Midbrain (tissue), 1 donor: ENCODE data around the gene FBXL2.
"Not testable (repeated sequence)": the region's sequence is repeated elsewhere in the genome, so short reads cannot be mapped to it uniquely, and the experiment has no call there.

Source experiments
- DNase-seq: peaks from one replicate; lab custom pipeline; 2025; lab: John Stamatoyannopoulos, UW

FBXL2 gene

GRCh38 chr3:33429306-33429705 lies 152.1 kb downstream of the FBXL2 start:
- DNase-seq: not testable (repeated sequence)

GRCh38 chr3:33430061-33430460 lies 152.8 kb downstream of the FBXL2 start:
- DNase-seq: no peak

- no peak for DNase-seq
These were observed 153.3 kb downstream of the FBXL2 start for GRCh38 chr3:33430571-33430970.

- no peak for DNase-seq
These were observed 156.6 kb downstream of the FBXL2 start for GRCh38 chr3:33433843-33434242.
